HepG2 (cell line): ENCODE measurements around the gene TXNL4A. TPM values are rescaled to one million over a fixed set of nuclear protein-coding genes. Genes with fewer than 3 reads are reported as not detected.

ENCODE experiments used
- FOXA1 ChIP-seq, 2 experiments: fragments of 450-650 bp in 1 of 2; sonication (generic) in 1 of 2; formaldehyde crosslinking in 1 of 2; IDR thresholded peaks; 2 replicates each; pipeline versions ENCODE4 v1.4.0 to v1.6.1; 2016 to 2020; ENCODE audit warnings: missing genetic modification reagents in 1 of 2
- HOXA3 ChIP-seq: sonication (generic); formaldehyde crosslinking; IDR thresholded peaks from 2 replicates; pipeline ENCODE4 v1.5.0; 2020; ENCODE audit warnings: missing genetic modification reagents
- MEIS2 ChIP-seq: sonication (generic); formaldehyde crosslinking; IDR thresholded peaks from 2 replicates; pipeline ENCODE4 v1.9.0; 2021; ENCODE audit warnings: mild to moderate bottlenecking, missing genetic modification reagents
- MTERF4 ChIP-seq: sonication (generic); formaldehyde crosslinking; IDR thresholded peaks from 2 replicates; pipeline ENCODE4 v1.8.0; 2023; ENCODE audit warnings: mild to moderate bottlenecking, missing genetic modification reagents
- MTF2 ChIP-seq: sonication (generic); formaldehyde crosslinking; IDR thresholded peaks from 2 replicates; pipeline ENCODE4 v1.5.0; 2020; ENCODE audit warnings: missing genetic modification reagents, borderline replicate concordance
- POGK ChIP-seq: sonication (generic); formaldehyde crosslinking; conservative IDR thresholded peaks from 2 replicates; pipeline ENCODE4 v1.8.0; 2022; ENCODE audit warnings: mild to moderate bottlenecking, moderate library complexity, missing genetic modification reagents
- RFXAP ChIP-seq: sonication (generic); formaldehyde crosslinking; IDR thresholded peaks from 2 replicates; pipeline ENCODE4 v1.4.0; 2020; ENCODE audit warnings: missing genetic modification reagents, borderline replicate concordance
- UBTF ChIP-seq: sonication (generic); formaldehyde crosslinking; IDR thresholded peaks from 2 replicates; pipeline ENCODE4 v1.4.0; 2020; ENCODE audit warnings: mild to moderate bottlenecking, missing genetic modification reagents
- ZBTB10 ChIP-seq: sonication (generic); formaldehyde crosslinking; IDR thresholded peaks from 2 replicates; pipeline ENCODE4 v1.4.0; 2020; ENCODE audit warnings: missing genetic modification reagents, borderline replicate concordance
- polyA plus RNA-seq, 8 experiments: library from polyadenylated mRNA; depleted of rRNA in 3 of 8; stranded (reverse) in 7 of 8; unstranded in 1 of 8; fragments of >200 nt; fragmentation: Illumina TruSeq in 4 of 8; extraction: Trizol in 4 of 8; gene quantifications; 2 replicates each; pipeline versions ENCODE4 v1.2.1 to v1.2.3, GENCODE V29; 2011 to 2016; ENCODE audit warnings: low read depth in 4 of 8, missing spikeins in 1 of 8, mixed read lengths in 1 of 8; ENCODE audit not compliant: insufficient read depth in 1 of 8
- total RNA-seq, 5 experiments: library from RNA; depleted of rRNA; stranded (reverse); fragments of >200 nt; fragmentation: Illumina TruSeq; extraction: Trizol; gene quantifications; 2 replicates each; pipeline ENCODE4 v1.2.3, GENCODE V29; 2016; ENCODE audit warnings: low read depth in 1 of 5

The TXNL4A gene
- total and polyA plus RNA-seq, 2 of the 13 experiments (the other 11 are each of a cell fraction or from before 2014, with no cell fraction given), result 172 to 202 TPM

- TF ChIP-seq MEIS2 (CRISPR knock-in tag) (0 out of 2 replicates have a peak, but pooled peaks have one; percentile 48), RFXAP (CRISPR knock-in tag) (no peak), ZBTB10 (CRISPR knock-in tag) (0 out of 2 replicates have a peak, but pooled peaks have one; percentile 38), MTERF4 (CRISPR knock-in tag) (peak; percentile 70; the same call in 1 of the 2 replicates), FOXA1 (IDR thresholded peaks at IDR 0.05) (no peak), FOXA1 (CRISPR knock-in tag; IDR thresholded peaks at IDR 0.05) (no peak), HOXA3 (CRISPR knock-in tag) (peak; percentile 78), POGK (CRISPR knock-in tag) (peak; percentile 72), UBTF (CRISPR knock-in tag) (peak; percentile 37; the same call in 1 of the 2 replicates), MTF2 (CRISPR knock-in tag) (no peak)
Measured at GRCh38 chr18:79951545-79952455, 36.6 kb downstream of the TXNL4A start, which contains the start of gene SLC66A2 (continued).
